ENCODE results near the gene EMILIN3.

Gene EMILIN3

DNA sequence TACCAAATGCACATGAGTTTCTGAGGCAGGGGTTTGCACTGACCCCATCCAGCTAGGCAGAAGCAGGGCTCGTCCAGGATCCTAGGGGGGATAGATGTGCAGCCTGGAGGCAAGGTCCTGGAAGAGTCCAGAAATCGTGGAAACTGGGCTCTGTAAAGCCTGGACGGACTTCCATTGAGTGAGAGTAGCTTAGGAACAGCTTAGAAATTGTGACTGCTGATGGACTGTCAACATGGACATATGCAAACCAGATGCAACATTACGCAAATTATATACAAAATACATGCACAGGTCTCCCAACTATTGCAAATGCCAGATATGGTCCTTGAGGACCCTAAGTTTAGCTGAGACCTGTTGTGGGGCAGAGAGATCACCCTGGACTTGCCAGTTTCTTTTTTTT is 4.8 kb upstream of the EMILIN3 start:
- TF ChIP-seq, protein P1, sequence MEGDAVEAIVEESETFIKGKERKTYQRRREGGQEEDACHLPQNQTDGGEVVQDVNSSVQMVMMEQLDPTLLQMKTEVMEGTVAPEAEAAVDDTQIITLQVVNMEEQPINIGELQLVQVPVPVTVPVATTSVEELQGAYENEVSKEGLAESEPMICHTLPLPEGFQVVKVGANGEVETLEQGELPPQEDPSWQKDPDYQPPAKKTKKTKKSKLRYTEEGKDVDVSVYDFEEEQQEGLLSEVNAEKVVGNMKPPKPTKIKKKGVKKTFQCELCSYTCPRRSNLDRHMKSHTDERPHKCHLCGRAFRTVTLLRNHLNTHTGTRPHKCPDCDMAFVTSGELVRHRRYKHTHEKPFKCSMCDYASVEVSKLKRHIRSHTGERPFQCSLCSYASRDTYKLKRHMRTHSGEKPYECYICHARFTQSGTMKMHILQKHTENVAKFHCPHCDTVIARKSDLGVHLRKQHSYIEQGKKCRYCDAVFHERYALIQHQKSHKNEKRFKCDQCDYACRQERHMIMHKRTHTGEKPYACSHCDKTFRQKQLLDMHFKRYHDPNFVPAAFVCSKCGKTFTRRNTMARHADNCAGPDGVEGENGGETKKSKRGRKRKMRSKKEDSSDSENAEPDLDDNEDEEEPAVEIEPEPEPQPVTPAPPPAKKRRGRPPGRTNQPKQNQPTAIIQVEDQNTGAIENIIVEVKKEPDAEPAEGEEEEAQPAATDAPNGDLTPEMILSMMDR (IDR thresholded peaks at IDR 0.05; ENCODE audit: insufficient read depth, low read depth, low read length, missing control alignments) = no peak
- H3K4me3 ChIP-seq (ENCODE audit: low read length) = no peak overlapping the region
- no peak for DNase-seq (ENCODE audit: low read depth)

DNA sequence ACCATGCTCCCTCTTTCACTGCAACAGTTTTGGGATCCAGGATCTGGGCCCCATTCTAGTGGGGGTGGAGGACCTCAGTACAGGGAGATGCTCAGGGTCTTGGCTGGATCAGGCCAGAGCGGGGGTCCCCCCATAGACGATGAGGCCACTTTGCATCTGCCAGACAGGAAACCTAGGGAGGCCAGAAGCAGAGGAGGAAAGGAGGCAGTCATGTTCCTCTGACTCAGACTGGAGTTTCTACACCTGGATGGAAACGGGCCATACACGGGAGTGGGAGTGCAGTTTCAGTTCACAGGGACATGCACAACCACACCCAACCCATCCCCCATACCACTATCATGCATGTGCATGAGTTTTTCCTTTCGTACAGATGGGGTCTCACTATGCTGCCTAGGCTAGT is 3.6 kb upstream of the EMILIN3 start:
- DNase-seq (ENCODE audit: low read depth) = peak; percentile 46
- no peak overlapping the region for H3K4me3 ChIP-seq (ENCODE audit: low read length)
- TF ChIP-seq, protein P1 (IDR thresholded peaks at IDR 0.05; ENCODE audit: insufficient read depth, low read depth, low read length, missing control alignments) = no peak

DNA sequence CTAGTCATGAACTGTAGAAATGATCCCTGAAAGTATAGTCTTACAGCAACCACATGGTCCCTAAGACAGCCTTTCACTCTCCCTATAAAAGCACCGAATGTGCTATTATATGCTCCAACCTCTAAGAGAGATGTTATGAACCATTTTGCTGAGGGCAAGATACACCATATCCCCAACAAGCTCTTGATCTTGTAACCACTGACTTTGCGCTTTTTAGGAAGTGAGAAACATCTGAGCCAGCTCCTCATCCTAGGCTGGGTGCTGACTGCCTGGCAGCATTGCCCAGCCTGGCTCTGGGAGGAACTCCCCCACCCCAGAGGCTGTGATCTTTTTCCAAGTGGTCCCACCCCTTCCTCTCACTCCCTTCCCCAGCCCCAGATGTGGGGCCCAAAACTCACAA is 3.1 kb upstream of the EMILIN3 start:
- H3K4me3 ChIP-seq (ENCODE audit: low read length) = no peak overlapping the region
- no peak for DNase-seq (ENCODE audit: low read depth)
- TF ChIP-seq, protein P1 (IDR thresholded peaks at IDR 0.05; ENCODE audit: insufficient read depth, low read depth, low read length, missing control alignments) = no peak

DNA sequence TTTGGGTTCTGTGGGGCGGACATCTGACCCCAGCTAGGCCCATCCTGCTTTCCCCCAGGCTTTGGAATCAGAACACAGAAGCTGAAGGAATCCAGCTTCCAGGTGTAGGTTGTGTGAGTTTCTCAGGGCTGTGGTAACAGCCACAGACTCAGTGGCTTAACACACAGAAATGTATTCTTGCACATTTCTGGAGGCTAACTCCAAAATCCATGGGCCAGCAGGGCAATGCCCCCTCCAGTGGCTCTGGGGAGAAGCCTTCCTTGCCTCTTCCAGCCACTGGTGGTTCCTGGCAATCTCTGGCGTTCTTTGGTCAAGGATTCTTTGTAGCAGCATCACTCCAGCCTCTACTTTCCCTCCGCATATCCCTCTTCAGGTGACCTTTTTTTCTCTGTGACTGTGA is 1.3 kb upstream of the EMILIN3 start:
- no peak for DNase-seq (ENCODE audit: low read depth)
- TF ChIP-seq, protein P1 (IDR thresholded peaks at IDR 0.05; ENCODE audit: insufficient read depth, low read depth, low read length, missing control alignments) = no peak
- no peak overlapping the region for H3K4me3 ChIP-seq (ENCODE audit: low read length)

DNA sequence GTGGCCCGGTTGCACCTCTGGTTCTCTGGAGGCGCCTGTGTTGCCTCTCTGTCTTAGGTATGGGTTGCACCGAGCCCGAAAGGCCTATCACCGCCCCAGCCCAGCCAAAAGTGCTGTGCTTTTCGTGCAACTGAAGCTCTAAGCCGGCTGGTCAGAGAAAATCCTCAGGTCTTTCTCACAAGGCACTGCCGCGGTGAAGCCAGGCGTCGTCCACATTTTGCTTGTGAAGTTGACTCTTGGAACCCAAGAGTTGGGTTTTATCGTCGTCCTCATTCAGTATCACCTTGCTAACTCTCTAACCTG is 726 bp upstream of the EMILIN3 start:
- DNase-seq (ENCODE audit: low read depth) = no peak
- no peak overlapping the region for H3K4me3 ChIP-seq (ENCODE audit: low read length)
- TF ChIP-seq, protein P1 (IDR thresholded peaks at IDR 0.05; ENCODE audit: insufficient read depth, low read depth, low read length, missing control alignments) = no peak

DNA sequence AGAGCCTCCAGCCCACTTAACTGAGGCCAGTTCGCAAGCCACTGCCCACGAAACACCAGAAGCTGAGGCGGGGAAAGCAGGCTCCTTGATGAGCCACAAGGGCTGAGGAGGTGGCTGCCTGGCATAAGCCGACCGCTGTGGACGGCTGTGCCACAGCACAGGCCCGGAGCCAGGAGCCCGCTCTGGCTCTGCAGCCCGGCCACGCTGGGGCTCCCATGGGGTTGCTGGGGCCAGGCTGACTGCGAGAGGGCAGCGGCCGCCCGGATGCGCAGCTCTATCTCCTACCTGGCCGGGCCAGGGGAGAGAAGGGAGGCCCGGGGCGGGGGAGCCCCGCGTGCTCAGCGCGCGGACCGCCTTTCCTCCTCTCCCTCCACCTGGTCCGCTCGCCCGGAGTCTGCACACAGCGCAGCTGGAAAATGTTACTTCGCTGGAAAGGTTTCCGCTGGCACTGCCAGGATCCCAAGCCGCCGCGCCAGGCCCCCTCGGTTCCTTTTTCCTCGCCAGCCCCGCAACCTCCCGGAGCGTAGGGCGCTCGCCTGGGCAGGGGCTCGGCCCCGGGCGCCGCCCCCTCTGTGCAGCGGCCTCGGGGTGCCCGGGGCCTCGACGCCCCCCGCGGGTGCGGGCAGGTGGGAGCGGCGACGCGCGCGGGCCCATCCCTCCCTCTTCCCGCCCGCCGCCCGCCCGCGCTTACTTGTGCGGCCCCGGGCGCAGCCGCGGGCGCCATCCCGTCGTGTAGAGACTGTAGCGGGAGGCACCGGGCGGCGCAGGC is 657 bp downstream of the EMILIN3 start:
- H3K4me3 ChIP-seq (ENCODE audit: low read length) = no peak overlapping the region
- peak; percentile 9 for DNase-seq (ENCODE audit: low read depth)
- TF ChIP-seq, protein P1 (IDR thresholded peaks at IDR 0.05; ENCODE audit: insufficient read depth, low read depth, low read length, missing control alignments) = no peak

Measured in epithelial cell of esophagus (primary cell).